ENCODE results near the gene EXD3.

Gene EXD3

DNA sequence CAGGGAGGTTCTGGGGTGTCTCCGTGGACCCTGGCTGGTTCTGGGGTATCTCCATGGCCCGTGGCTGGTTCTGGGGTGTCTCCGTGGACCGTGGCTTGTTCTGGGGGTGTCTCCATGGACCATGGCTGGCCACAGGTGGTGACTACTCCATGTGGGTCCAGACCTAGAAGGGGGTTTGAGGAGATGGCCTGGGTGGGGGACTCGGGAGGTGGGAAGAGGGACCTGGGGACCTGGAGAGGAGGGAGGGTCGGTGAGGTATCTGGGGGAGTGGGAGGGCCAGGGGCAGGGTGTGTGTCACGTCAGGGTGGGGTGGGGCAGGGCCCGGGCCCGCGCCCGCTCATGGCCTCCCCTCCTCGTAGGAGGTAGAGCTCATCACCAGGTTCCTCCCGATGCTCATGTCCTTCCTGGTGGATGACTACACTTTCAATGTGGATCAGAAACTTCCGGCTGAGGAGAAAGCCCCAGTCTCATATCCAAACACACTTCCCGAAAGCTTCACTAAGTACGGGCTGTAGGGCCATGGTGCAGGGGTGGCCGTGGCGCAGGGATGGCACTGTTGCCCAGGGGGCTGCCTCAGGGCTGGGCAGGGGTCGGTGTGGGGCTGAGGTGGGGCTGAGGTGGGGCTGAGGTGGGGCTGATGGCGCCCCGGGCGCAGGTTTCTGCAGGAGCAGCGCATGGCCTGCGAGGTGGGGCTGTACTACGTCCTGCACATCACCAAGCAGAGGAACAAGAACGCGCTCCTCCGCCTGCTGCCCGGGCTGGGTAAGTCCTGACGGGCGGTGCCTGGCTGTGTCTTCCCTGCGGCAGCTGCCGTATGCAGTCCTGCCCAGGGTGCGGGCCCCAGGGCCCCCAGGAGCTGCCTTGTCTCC, 156.1 kb downstream of the EXD3 start:
- no peak for TF ChIP-seq CTCF (IDR thresholded peaks at IDR 0.05; ENCODE audit: insufficient read depth, low read depth, low read length, missing control alignments)
- DNase-seq (ENCODE audit: low read depth), result no peak
- no peak overlapping the region for H3K4me3 ChIP-seq (ENCODE audit: low read depth, low read length)

GRCh38 chr9:137266162-137266527, 156.8 kb downstream of the EXD3 start:
- no peak for TF ChIP-seq CTCF (IDR thresholded peaks at IDR 0.05; ENCODE audit: insufficient read depth, low read depth, low read length, missing control alignments)
- DNase-seq (ENCODE audit: low read depth), result no peak
- H3K4me3 ChIP-seq (ENCODE audit: low read depth, low read length), result no peak overlapping the region

DNA sequence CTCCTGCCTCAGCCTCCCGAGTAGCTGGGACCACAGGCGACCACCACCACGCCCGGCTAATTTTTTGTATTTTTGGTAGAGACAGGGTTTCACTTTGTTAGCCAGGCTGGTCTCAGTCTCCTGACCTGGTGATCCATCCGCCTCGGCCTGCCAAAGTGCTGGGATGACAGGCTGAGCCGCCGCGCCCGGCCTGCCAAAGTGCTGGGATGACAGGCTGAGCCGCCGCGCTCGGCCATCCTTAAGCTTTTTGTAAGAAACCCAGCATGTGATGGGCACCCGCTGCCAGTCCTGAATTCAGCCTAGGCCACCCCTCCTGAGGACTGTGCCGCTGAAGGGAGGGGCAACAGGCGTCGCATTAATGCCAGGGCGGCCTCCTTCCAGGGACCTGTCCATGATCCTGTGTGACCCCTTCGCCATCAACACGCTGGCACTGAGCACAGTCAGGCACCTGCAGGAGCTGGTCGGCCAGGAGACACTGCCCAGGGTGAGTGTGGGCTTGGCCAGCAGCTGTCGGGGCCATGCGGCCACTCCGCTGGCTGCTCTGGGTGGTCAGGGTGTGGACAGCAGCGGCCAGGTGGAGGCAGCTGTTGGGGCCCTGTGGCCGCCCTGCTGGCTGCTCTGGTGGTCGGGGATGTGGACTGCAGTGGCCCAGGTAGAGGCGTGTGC, 157.3 kb downstream of the EXD3 start:
- no peak for DNase-seq (ENCODE audit: low read depth)
- no peak overlapping the region for H3K4me3 ChIP-seq (ENCODE audit: low read depth, low read length)
- no peak for TF ChIP-seq CTCF (IDR thresholded peaks at IDR 0.05; ENCODE audit: insufficient read depth, low read depth, low read length, missing control alignments)

- no peak for TF ChIP-seq CTCF (IDR thresholded peaks at IDR 0.05; ENCODE audit: insufficient read depth, low read depth, low read length, missing control alignments)
- no peak for DNase-seq (ENCODE audit: low read depth)
- H3K4me3 ChIP-seq (ENCODE audit: low read depth, low read length), result no peak overlapping the region
These were observed 158.9 kb downstream of the EXD3 start for GRCh38 chr9:137264067-137264466.

DNA sequence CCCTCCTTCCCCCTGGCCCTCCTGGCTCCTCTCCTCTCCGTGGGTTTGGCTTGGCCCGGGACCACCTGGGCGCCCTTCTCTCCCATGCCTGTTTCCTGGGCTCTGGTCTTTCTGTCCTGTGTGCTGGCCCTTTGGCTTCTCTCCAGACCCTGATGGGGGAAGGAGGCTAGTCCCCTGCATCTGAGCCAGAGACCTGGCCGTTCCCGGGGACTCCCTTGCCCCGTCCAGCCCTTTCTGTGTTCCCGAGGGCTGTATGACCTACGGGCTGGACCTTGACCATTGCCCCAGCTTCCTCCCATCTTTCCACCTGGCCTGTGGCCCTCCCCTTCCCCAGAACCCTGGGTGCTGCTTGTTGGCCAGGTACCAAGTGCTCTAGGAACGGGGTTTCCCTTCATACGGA, 159.5 kb downstream of the EXD3 start:
- H3K4me3 ChIP-seq (ENCODE audit: low read depth, low read length), result no peak overlapping the region
- no peak for TF ChIP-seq CTCF (IDR thresholded peaks at IDR 0.05; ENCODE audit: insufficient read depth, low read depth, low read length, missing control alignments)
- no peak for DNase-seq (ENCODE audit: low read depth)

- no peak overlapping the region for H3K4me3 ChIP-seq (ENCODE audit: low read depth, low read length)
- TF ChIP-seq CTCF (IDR thresholded peaks at IDR 0.05; ENCODE audit: insufficient read depth, low read depth, low read length, missing control alignments), result no peak
- DNase-seq (ENCODE audit: low read depth), result no peak
These were observed 160.1 kb downstream of the EXD3 start for GRCh38 chr9:137262909-137263285.

Measured in GM12865 (cell line).